WTC11 (cell line): ENCODE data around the gene SYNGR3.
"Not testable (repeated sequence)": the region's sequence is repeated elsewhere in the genome, so short reads cannot be mapped to it uniquely, and the experiment has no call there.

ENCODE experiments used
- GABPB1 ChIP-seq: sonication (generic); formaldehyde crosslinking; IDR thresholded peaks from 2 replicates; pipeline ENCODE4 v1.8.1; 2023; ENCODE audit warnings: mild to moderate bottlenecking, missing genetic modification reagents
- JUN ChIP-seq: sonication (generic); formaldehyde crosslinking; IDR thresholded peaks from 2 replicates; pipeline ENCODE4 v1.8.0; 2023; ENCODE audit warnings: mild to moderate bottlenecking, missing genetic modification reagents
- KAT7 ChIP-seq: sonication (generic); formaldehyde crosslinking; IDR thresholded peaks from 2 replicates; pipeline ENCODE4 v1.8.1; 2023; ENCODE audit warnings: missing genetic modification reagents, mild to moderate bottlenecking, borderline replicate concordance
- SP1 ChIP-seq: sonication (generic); formaldehyde crosslinking; conservative IDR thresholded peaks from 2 replicates; pipeline ENCODE4 v1.8.1; 2022; ENCODE audit warnings: missing genetic modification reagents
- TCF7 ChIP-seq: sonication (generic); formaldehyde crosslinking; IDR thresholded peaks from 2 replicates; pipeline ENCODE4 v1.8.0; 2022; ENCODE audit warnings: mild to moderate bottlenecking, low read depth, missing genetic modification reagents, moderate library complexity
- ZNF121 ChIP-seq: sonication (generic); formaldehyde crosslinking; IDR thresholded peaks from 2 replicates; pipeline ENCODE4 v1.8.0; 2023; ENCODE audit warnings: missing genetic modification reagents
- ZNF232 ChIP-seq: sonication (generic); formaldehyde crosslinking; IDR thresholded peaks from 2 replicates; pipeline ENCODE4 v1.8.0; 2022; ENCODE audit warnings: mild to moderate bottlenecking, missing genetic modification reagents
- TF ChIP-seq, protein P1 (sequence below): sonication (generic); formaldehyde crosslinking; IDR thresholded peaks from 2 replicates; pipeline ENCODE4 v1.8.0; 2022; ENCODE audit warnings: mild to moderate bottlenecking, missing genetic modification reagents
- TF ChIP-seq, protein P2 (sequence below): fragments of 200-600 bp; IDR thresholded peaks from 2 replicates; pipeline ENCODE4 v1.8.0; 2022; ENCODE audit warnings: antibody characterized with exemption
- TF ChIP-seq, protein P3 (sequence below): sonication (generic); formaldehyde crosslinking; IDR thresholded peaks from 2 replicates; pipeline ENCODE4 v1.8.1; 2023; ENCODE audit warnings: mild to moderate bottlenecking, missing genetic modification reagents
- TF ChIP-seq, protein P4 (sequence below): sonication (generic); formaldehyde crosslinking; conservative IDR thresholded peaks from 2 replicates; pipeline ENCODE4 v1.8.1; 2023; ENCODE audit warnings: mild to moderate bottlenecking, low read depth, missing genetic modification reagents, moderate library complexity
- TF ChIP-seq, protein P5 (sequence below): sonication (generic); formaldehyde crosslinking; IDR thresholded peaks from 2 replicates; pipeline ENCODE4 v1.8.1; 2023; ENCODE audit warnings: mild to moderate bottlenecking, moderate library complexity, missing genetic modification reagents
- TF ChIP-seq, protein P6 (sequence below): sonication (generic); formaldehyde crosslinking; conservative IDR thresholded peaks from 2 replicates; pipeline ENCODE4 v1.8.1; 2022; ENCODE audit warnings: mild to moderate bottlenecking, missing genetic modification reagents
- TF ChIP-seq, protein P7 (sequence below): sonication (generic); formaldehyde crosslinking; IDR thresholded peaks from 2 replicates; pipeline ENCODE4 v1.8.1; 2022; ENCODE audit warnings: low read depth, missing genetic modification reagents, borderline replicate concordance

DNA sequence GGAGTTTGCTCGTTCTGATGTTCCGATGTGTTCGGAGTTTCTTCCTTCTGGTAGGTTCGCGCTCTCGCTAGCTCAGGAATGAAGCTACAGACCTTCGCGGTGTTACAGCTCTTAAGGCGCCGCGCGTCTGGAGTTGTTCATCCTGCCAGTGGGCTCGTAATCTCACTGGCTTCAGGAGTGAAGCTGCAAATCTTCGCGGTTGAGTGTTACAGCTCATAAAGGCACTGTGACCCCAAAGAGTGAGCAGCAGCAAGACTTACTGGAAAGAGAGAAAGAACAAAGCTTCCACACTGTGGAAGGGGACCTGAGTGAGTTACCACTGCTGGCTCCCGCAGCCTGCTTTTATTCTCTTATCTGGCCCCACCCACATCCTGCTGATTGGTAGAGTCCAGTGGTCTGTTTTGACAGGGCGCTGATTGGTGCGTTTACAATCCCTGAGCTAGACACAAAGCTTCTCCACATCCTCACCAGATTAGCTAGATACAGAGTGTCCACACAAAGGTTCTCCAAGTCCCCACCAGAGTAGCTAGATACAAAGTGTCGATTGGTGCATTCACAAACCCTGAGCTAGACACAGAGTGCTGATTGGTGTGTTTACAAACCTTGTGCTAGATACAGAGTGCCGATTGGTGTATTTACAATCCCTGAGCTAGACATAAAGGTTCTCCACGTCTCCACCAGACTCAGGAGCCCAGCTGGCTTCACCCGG lies 32.2 kb upstream of the SYNGR3 start:
- TF ChIP-seq ZNF232; TCF7; JUN (CRISPR knock-in tag); ZNF121 (CRISPR knock-in tag); GABPB1; SP1; KAT7 (CRISPR knock-in tag): not testable (repeated sequence)
- TF ChIP-seq, protein P1, sequence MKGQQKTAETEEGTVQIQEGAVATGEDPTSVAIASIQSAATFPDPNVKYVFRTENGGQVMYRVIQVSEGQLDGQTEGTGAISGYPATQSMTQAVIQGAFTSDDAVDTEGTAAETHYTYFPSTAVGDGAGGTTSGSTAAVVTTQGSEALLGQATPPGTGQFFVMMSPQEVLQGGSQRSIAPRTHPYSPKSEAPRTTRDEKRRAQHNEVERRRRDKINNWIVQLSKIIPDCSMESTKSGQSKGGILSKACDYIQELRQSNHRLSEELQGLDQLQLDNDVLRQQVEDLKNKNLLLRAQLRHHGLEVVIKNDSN (CRISPR knock-in tag): not testable (repeated sequence)
- TF ChIP-seq, protein P2, sequence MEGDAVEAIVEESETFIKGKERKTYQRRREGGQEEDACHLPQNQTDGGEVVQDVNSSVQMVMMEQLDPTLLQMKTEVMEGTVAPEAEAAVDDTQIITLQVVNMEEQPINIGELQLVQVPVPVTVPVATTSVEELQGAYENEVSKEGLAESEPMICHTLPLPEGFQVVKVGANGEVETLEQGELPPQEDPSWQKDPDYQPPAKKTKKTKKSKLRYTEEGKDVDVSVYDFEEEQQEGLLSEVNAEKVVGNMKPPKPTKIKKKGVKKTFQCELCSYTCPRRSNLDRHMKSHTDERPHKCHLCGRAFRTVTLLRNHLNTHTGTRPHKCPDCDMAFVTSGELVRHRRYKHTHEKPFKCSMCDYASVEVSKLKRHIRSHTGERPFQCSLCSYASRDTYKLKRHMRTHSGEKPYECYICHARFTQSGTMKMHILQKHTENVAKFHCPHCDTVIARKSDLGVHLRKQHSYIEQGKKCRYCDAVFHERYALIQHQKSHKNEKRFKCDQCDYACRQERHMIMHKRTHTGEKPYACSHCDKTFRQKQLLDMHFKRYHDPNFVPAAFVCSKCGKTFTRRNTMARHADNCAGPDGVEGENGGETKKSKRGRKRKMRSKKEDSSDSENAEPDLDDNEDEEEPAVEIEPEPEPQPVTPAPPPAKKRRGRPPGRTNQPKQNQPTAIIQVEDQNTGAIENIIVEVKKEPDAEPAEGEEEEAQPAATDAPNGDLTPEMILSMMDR: not testable (repeated sequence)
- TF ChIP-seq, protein P3, sequence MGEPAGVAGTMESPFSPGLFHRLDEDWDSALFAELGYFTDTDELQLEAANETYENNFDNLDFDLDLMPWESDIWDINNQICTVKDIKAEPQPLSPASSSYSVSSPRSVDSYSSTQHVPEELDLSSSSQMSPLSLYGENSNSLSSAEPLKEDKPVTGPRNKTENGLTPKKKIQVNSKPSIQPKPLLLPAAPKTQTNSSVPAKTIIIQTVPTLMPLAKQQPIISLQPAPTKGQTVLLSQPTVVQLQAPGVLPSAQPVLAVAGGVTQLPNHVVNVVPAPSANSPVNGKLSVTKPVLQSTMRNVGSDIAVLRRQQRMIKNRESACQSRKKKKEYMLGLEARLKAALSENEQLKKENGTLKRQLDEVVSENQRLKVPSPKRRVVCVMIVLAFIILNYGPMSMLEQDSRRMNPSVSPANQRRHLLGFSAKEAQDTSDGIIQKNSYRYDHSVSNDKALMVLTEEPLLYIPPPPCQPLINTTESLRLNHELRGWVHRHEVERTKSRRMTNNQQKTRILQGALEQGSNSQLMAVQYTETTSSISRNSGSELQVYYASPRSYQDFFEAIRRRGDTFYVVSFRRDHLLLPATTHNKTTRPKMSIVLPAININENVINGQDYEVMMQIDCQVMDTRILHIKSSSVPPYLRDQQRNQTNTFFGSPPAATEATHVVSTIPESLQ: not testable (repeated sequence)
- TF ChIP-seq, protein P4, sequence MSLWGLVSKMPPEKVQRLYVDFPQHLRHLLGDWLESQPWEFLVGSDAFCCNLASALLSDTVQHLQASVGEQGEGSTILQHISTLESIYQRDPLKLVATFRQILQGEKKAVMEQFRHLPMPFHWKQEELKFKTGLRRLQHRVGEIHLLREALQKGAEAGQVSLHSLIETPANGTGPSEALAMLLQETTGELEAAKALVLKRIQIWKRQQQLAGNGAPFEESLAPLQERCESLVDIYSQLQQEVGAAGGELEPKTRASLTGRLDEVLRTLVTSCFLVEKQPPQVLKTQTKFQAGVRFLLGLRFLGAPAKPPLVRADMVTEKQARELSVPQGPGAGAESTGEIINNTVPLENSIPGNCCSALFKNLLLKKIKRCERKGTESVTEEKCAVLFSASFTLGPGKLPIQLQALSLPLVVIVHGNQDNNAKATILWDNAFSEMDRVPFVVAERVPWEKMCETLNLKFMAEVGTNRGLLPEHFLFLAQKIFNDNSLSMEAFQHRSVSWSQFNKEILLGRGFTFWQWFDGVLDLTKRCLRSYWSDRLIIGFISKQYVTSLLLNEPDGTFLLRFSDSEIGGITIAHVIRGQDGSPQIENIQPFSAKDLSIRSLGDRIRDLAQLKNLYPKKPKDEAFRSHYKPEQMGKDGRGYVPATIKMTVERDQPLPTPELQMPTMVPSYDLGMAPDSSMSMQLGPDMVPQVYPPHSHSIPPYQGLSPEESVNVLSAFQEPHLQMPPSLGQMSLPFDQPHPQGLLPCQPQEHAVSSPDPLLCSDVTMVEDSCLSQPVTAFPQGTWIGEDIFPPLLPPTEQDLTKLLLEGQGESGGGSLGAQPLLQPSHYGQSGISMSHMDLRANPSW (CRISPR knock-in tag): not testable (repeated sequence)
- TF ChIP-seq, protein P5, sequence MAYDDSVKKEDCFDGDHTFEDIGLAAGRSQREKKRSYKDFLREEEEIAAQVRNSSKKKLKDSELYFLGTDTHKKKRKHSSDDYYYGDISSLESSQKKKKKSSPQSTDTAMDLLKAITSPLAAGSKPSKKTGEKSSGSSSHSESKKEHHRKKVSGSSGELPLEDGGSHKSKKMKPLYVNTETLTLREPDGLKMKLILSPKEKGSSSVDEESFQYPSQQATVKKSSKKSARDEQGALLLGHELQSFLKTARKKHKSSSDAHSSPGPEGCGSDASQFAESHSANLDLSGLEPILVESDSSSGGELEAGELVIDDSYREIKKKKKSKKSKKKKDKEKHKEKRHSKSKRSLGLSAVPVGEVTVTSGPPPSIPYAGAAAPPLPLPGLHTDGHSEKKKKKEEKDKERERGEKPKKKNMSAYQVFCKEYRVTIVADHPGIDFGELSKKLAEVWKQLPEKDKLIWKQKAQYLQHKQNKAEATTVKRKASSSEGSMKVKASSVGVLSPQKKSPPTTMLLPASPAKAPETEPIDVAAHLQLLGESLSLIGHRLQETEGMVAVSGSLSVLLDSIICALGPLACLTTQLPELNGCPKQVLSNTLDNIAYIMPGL (CRISPR knock-in tag): not testable (repeated sequence)
- TF ChIP-seq, protein P6, sequence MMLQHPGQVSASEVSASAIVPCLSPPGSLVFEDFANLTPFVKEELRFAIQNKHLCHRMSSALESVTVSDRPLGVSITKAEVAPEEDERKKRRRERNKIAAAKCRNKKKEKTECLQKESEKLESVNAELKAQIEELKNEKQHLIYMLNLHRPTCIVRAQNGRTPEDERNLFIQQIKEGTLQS: not testable (repeated sequence)
- TF ChIP-seq, protein P7, sequence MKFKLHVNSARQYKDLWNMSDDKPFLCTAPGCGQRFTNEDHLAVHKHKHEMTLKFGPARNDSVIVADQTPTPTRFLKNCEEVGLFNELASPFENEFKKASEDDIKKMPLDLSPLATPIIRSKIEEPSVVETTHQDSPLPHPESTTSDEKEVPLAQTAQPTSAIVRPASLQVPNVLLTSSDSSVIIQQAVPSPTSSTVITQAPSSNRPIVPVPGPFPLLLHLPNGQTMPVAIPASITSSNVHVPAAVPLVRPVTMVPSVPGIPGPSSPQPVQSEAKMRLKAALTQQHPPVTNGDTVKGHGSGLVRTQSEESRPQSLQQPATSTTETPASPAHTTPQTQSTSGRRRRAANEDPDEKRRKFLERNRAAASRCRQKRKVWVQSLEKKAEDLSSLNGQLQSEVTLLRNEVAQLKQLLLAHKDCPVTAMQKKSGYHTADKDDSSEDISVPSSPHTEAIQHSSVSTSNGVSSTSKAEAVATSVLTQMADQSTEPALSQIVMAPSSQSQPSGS: not testable (repeated sequence)
